WERI-Rb-1 (cell line): ENCODE measurements around the gene ACKR3.

Experiments used
- DNase-seq: peaks from one replicate; pipeline ENCODE4 v3.0.0-alpha.2; 2020
- H3K27ac ChIP-seq: fragments of 250-450 bp; sonication (Bioruptor Pico); 2 replicates; pipeline ENCODE4 v1.5.1; 2020; ENCODE audit warnings: mild to moderate bottlenecking, moderate library complexity
- H3K27me3 ChIP-seq: fragments of 250-450 bp; sonication (Bioruptor Pico); 2 replicates; pipeline ENCODE4 v1.5.1; 2021; ENCODE audit warnings: mild to moderate bottlenecking, low read depth, moderate library complexity; ENCODE audit not compliant: insufficient read depth, severe bottlenecking
- H3K36me3 ChIP-seq: fragments of 250-450 bp; sonication (Bioruptor Pico); 2 replicates; pipeline ENCODE4 v1.5.1; 2020; ENCODE audit warnings: mild to moderate bottlenecking, moderate library complexity
- H3K4me3 ChIP-seq: 2 replicates; pipeline ENCODE4 v1.5.1; 2011; ENCODE audit warnings: low read depth, mild to moderate bottlenecking, control low read depth, low read length
- H3K9me3 ChIP-seq: fragments of 250-450 bp; sonication (Bioruptor Pico); 2 replicates; pipeline ENCODE4 v1.5.1; 2021; ENCODE audit warnings: mild to moderate bottlenecking, moderate library complexity; ENCODE audit not compliant: severe bottlenecking
- CTCF ChIP-seq: IDR thresholded peaks from 2 replicates; pipeline ENCODE4 v1.5.1; 2011; ENCODE audit warnings: low read depth, mild to moderate bottlenecking, control low read depth, inconsistent platforms, low read length

ACKR3 gene

GRCh38 chr2:236535024-236535423 is 34.6 kb upstream of the ACKR3 start:
- Histone ChIP-seq H3K27me3 (no peaks in the 10 kb centered on the region), H3K27ac (no peak overlapping the region), H3K36me3 (no peaks in the 10 kb centered on the region), H3K4me3 (no peak overlapping the region), H3K9me3 (no peaks in the 10 kb centered on the region)
- DNase-seq, result no peak
- no peak for TF ChIP-seq CTCF

GRCh38 chr2:236536727-236537398 is 32.8 kb upstream of the ACKR3 start:
- Histone ChIP-seq H3K27me3 (no peaks in the 10 kb centered on the region), H3K27ac (no peak overlapping the region), H3K4me3 (no peak overlapping the region), H3K36me3 (no peaks in the 10 kb centered on the region), H3K9me3 (no peaks in the 10 kb centered on the region)
- TF ChIP-seq CTCF, result no peak
- DNase-seq, result no peak

DNA sequence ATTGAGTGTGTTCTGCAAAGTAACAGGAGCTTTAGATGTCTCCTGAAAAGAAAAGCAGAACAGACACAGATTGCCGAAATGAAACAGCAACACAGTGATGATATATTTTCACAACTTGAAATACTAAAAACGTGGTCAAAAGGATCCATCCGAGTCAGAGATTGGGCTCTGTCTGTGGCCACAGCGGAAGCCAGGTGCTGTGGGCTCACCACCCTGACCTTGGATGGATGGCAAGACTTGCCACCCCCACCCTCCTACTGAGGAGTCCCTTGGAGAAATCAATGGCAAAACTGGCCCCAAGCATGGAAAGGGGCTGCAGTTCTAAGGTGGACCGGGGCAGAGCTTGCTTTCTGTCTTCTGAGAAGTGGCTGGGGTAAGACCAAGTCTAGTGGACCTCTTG is 31.4 kb upstream of the ACKR3 start:
- DNase-seq, result no peak
- Histone ChIP-seq H3K27me3 (no peaks in the 10 kb centered on the region), H3K27ac (no peak overlapping the region), H3K36me3 (no peaks in the 10 kb centered on the region), H3K4me3 (no peak overlapping the region), H3K9me3 (no peaks in the 10 kb centered on the region)
- no peak for TF ChIP-seq CTCF

GRCh38 chr2:236541008-236541562 is 28.5 kb upstream of the ACKR3 start:
- DNase-seq, result no peak
- no peak for TF ChIP-seq CTCF
- H3K27me3 ChIP-seq, result no peaks in the 10 kb centered on the region

DNA sequence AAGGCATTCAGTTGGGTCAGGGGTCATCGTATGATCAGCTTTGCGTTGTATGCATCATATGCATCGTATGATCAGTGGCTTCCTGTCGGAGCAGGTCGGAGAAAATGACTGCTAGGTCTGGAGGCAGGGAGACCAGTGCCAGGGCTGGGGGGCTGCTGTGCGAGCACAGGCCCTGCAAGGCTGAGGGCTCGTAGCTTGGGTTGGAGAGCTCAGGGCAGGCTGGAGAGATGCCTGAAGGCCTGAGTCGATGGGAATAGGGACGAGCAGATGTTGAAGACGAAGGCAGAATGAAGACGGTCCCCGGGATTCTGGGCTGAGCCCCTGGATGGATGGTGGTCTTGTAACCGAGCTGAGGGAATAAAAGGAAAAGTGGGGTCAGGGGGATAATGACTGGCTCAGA is 25.3 kb upstream of the ACKR3 start:
- no peak for TF ChIP-seq CTCF
- Histone ChIP-seq H3K36me3 (no peaks in the 10 kb centered on the region), H3K27me3 (no peaks in the 10 kb centered on the region), H3K27ac (no peak overlapping the region), H3K4me3 (no peak overlapping the region), H3K9me3 (no peaks in the 10 kb centered on the region)
- no peak for DNase-seq

More at GRCh38 chr2:236541008-236541562, 28.5 kb upstream of the ACKR3 start:
- no peaks in the 10 kb centered on the region for H3K9me3 ChIP-seq
- H3K27ac ChIP-seq, result no peak overlapping the region
- H3K4me3 ChIP-seq, result no peak overlapping the region
- H3K36me3 ChIP-seq, result no peaks in the 10 kb centered on the region

GRCh38 chr2:236545248-236545658 is 24.4 kb upstream of the ACKR3 start:
- no peak for DNase-seq
- Histone ChIP-seq H3K9me3 (no peaks in the 10 kb centered on the region), H3K36me3 (no peaks in the 10 kb centered on the region), H3K27ac (no peak overlapping the region), H3K4me3 (no peak overlapping the region), H3K27me3 (no peaks in the 10 kb centered on the region)
- TF ChIP-seq CTCF, result no peak
